Endothelial cell of umbilical vein (primary cell): ENCODE results near the gene GRIN3A.

ENCODE experiments used
- CTCF ChIP-seq, 2 donors: IDR thresholded peaks; 1 replicate in 1 of 2; 2 replicates in 1 of 2; pipeline ENCODE4 v1.5.1; 2011; ENCODE audit warnings: low read length in 2 of 2, mild to moderate bottlenecking in 2 of 2, moderate library complexity in 2 of 2, control low read depth in 1 of 2, inconsistent platforms in 1 of 2, low read depth in 1 of 2; ENCODE audit not compliant: insufficient read depth in 1 of 2; ENCODE audit errors: extremely low read depth in 1 of 2
- EZH2 ChIP-seq: IDR thresholded peaks from 2 replicates; pipeline ENCODE4 v1.6.1; 2012; ENCODE audit warnings: borderline replicate concordance, low read depth, mild to moderate bottlenecking, moderate library complexity, low read length, inconsistent platforms; ENCODE audit not compliant: severe bottlenecking
- FOS ChIP-seq: IDR thresholded peaks from 2 replicates; pipeline ENCODE4 v1.6.1; 2011; ENCODE audit warnings: mild to moderate bottlenecking, low read length, moderate library complexity, borderline replicate concordance; ENCODE audit not compliant: insufficient read depth
- GATA2 ChIP-seq: IDR thresholded peaks from 2 replicates; pipeline ENCODE4 v1.7.0; 2011; ENCODE audit warnings: low read depth, mild to moderate bottlenecking, moderate library complexity, mixed read lengths, low read length; ENCODE audit not compliant: insufficient read length, insufficient read depth
- JUN ChIP-seq: IDR thresholded peaks from 2 replicates; pipeline ENCODE4 v1.6.1; 2011; ENCODE audit warnings: borderline replicate concordance, low read depth; ENCODE audit not compliant: insufficient read length, insufficient read depth
- MAX ChIP-seq: IDR thresholded peaks from 2 replicates; pipeline ENCODE4 v1.6.1; 2011; ENCODE audit not compliant: insufficient read depth, insufficient read length
- MYC ChIP-seq: IDR thresholded peaks from one replicate; pipeline ENCODE4 v1.6.1; 2011; ENCODE audit warnings: mild to moderate bottlenecking, low read depth, low read length
- POLR2A ChIP-seq: IDR thresholded peaks from 2 replicates; pipeline ENCODE4 v1.6.1; 2012; ENCODE audit warnings: low read depth, mild to moderate bottlenecking, control low read depth, low read length
- POLR2AphosphoS5 ChIP-seq: IDR thresholded peaks from 2 replicates; pipeline ENCODE4 v1.6.1; 2012; ENCODE audit warnings: low read depth, mild to moderate bottlenecking, control low read depth, low read length, moderate library complexity; ENCODE audit not compliant: insufficient read depth

GRCh38 chr9:101706261-101706798, 32.1 kb downstream of the GRIN3A start:
- no peak for TF ChIP-seq POLR2AphosphoS5
- TF ChIP-seq CTCF (IDR thresholded peaks at IDR 0.05; ENCODE audit: extremely low read depth in 1 of 2, insufficient read depth in 1 of 2, low read depth in 1 of 2, low read length in 2 of 2) = no peak
- no peak for TF ChIP-seq POLR2A
- no peak for TF ChIP-seq EZH2
- no peak for TF ChIP-seq MYC
- TF ChIP-seq MAX = no peak
- no peak for TF ChIP-seq JUN
- TF ChIP-seq GATA2 = no peak
- TF ChIP-seq FOS = no peak
